GM12872 (cell line): ENCODE results near the gene ATF7IP2.

Experiments used
- CTCF ChIP-seq: IDR thresholded peaks from 3 replicates; pipeline ENCODE4 v1.5.1; 2011; ENCODE audit warnings: low read depth, mild to moderate bottlenecking, low read length, moderate library complexity; ENCODE audit not compliant: insufficient read depth

The ATF7IP2 gene

DNA sequence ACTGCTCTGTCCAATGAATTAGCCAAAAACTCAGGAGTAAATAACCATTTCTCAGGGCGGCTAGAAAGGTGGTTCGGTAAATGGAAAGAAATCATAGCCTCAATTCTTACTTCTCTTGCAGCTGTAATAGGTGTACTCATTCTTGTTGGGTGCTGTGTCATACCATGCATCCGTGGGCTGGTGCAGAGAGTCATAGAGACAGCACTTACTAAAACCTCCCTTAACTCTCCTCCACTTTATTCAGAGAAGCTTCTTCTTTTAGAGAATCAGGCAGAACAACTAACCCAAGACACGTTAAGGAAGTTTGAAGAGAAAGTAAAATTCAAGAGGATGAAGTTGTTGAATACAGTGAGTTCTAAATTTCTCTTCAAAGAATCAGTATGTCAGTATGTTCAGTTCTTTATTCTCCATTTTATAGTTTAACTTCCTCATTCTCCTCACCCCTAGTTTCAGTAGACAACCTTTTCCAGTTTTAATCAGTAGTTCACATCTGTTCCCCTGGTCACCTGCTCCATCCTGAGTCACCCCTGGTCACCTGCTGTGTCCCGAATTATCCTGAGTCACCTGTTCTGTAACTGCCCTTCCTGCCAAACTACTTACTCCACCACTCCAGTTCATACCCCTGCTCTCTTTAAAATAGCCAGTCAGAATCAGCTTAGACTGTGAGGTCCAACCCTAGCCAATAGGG, 108.6 kb downstream of the ATF7IP2 start:
- TF ChIP-seq CTCF = no peak

DNA sequence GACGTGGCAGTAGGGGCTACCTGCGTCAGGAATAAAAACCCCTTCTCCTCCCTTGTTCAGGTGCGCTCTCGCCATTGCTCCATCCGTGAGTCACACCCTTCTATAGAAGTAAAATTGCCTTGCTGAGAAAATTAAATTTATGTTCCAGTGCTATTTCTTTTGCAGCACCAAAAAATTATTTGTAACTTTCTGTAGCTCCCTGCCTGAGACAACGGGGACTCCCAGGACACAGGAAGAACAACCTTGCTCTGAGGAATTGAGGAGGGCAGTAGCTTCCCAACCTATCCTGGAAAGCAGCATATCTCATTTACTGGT, 109.1 kb downstream of the ATF7IP2 start:
- no peak for TF ChIP-seq CTCF

DNA sequence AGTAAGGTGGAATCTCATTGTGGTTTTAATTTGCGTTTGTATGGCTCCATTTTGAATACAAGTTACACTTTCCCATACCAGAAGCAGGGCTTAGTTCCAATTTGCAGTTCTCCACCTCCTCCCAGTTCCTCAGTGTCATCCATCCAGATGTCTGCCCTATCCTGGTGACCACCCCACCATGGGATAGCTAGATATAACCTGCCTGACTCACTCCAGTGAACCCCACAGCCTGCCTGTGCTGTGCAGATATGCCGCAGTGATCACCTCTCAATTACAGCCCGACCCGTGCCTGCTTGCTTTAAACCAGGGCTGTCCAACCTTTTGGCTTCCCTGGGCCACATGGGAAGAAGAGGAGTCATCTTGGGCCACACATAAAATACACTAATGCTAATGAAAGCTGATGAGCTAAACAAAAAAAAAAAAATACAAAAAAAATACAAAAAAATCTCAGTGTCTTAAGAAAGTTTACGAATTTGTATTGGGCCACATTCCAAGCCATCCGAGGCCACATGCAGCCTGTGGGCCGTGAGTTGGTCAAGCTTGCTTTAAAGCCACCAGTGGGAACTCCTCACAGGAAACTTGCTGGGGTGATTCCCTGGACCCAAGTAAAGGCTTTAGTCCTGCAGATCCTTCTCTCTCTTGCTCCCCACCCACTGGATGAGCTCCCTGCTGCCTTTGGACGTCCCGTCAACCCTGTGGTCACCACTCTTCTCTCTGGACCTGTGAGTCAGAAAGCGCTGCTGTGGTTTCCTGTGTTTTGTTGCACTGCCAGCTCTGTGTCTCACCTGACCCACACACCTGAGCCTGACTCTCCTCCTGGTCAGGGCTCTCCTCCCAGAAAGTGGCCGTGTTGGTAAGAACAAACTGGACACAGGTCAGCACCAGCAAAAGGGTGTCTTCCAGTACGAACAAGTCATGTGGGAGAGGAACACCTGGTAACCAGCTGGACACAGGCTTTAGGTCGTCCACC, 111.6 kb downstream of the ATF7IP2 start:
- TF ChIP-seq CTCF = no peak

- no peak for TF ChIP-seq CTCF
Measured at GRCh38 chr16:10500582-10500981, 114.7 kb downstream of the ATF7IP2 start.

GRCh38 chr16:10501016-10501607, 115.3 kb downstream of the ATF7IP2 start:
- TF ChIP-seq CTCF = 0 out of 3 replicates have a peak, but pooled peaks have one; percentile 10

- TF ChIP-seq CTCF = no peak
Measured at GRCh38 chr16:10502776-10503175, 116.9 kb downstream of the ATF7IP2 start.

GRCh38 chr16:10504404-10504885, 118.6 kb downstream of the ATF7IP2 start:
- no peak for TF ChIP-seq CTCF
